Mesothelial cell of epicardium (in vitro differentiated cells): Measurements from ENCODE around the gene LRRIQ1. TPM values are rescaled to one million over a fixed set of nuclear protein-coding genes. Genes with fewer than 3 reads are reported as not detected.

ENCODE experiments used
- DNase-seq, 2 experiments: peaks; one replicate each; pipeline ENCODE4 v3.0.0; 2021; ENCODE audit warnings: low spot score in 2 of 2; ENCODE audit not compliant: unreplicated experiment in 2 of 2
- H3K27ac Mint-ChIP-seq: 2 replicates; pipeline ENCODE4 v1.8.0; 2021; ENCODE audit warnings: mixed read lengths
- H3K27me3 Mint-ChIP-seq: 2 replicates; pipeline ENCODE4 v1.8.0; 2021; ENCODE audit warnings: low read depth, mixed read lengths
- H3K36me3 Mint-ChIP-seq: 2 replicates; pipeline ENCODE4 v1.8.0; 2021; ENCODE audit warnings: mixed read lengths
- H3K4me1 Mint-ChIP-seq: 2 replicates; pipeline ENCODE4 v1.8.0; 2021; ENCODE audit warnings: mixed read lengths
- H3K4me3 Mint-ChIP-seq: 2 replicates; pipeline ENCODE4 v1.8.0; 2021; ENCODE audit warnings: mild to moderate bottlenecking, moderate library complexity, mixed read lengths
- H3K9me3 Mint-ChIP-seq: 2 replicates; pipeline ENCODE4 v1.8.0; 2021; ENCODE audit warnings: mixed read lengths
- total RNA-seq: library from RNA; stranded (reverse); gene quantifications from 3 replicates; pipeline ENCODE4 v1.2.1, GENCODE V29; 2021
- TF ChIP-seq, protein P1 (sequence below): fragments of 200-600 bp; sonication (generic); IDR thresholded peaks from one replicate; pipeline ENCODE4 v1.5.0; 2021; ENCODE audit warnings: antibody characterized with exemption; ENCODE audit not compliant: unreplicated experiment

Gene LRRIQ1
- total RNA-seq: 3.8 to 4.2 TPM (median 4.0 TPM) in 3 replicates

DNA sequence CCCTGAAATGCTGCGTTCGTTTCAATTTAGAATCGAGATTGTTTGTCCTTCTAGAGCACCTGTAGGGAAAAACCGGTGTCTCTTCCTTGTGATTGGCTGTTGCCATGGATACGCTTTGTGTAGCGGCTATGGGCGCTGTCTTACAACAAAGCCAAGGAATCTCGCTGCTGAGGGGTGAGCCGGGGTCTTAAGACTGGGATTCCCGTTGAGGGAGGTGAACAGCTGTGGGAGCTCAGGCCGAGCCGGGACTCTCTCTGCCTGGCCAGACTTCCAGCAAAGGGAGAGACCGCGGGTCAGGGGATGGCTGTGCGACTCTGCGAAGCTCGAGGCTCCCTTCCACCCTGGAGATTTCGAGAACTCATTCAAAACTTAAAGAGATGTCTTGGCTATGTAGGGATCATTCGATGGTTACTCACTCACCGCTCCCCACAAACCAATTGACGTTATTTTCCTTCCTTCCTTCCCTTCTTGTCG lies at the start of gene LRRIQ1, which contains the start of gene TSPAN19:
Gene LRRIQ1 (plus strand): TSS at position 118 of the 474 bp plus-strand sequence. CDS start 1,826 bp downstream, outside the sequence.
Gene TSPAN19 (minus strand): TSS at position 44 of the 474 bp plus-strand sequence. CDS start 6,331 bp downstream, outside the sequence.
- peaks cover 3% of the 10 kb centered on the region for H3K4me1 Mint-ChIP-seq
- DNase-seq: peak; percentile 48 to 75
- peak within 1 kb of the TSS; percentile 91 for H3K4me3 Mint-ChIP-seq
- peak within 1 kb of the TSS; percentile 92 for H3K27ac Mint-ChIP-seq
- H3K27me3 Mint-ChIP-seq: peaks cover 16% of the 10 kb centered on the region
- H3K9me3 Mint-ChIP-seq: no peaks in the 10 kb centered on the region
- H3K36me3 Mint-ChIP-seq: no peaks in the 10 kb centered on the region
- TF ChIP-seq, protein P1, sequence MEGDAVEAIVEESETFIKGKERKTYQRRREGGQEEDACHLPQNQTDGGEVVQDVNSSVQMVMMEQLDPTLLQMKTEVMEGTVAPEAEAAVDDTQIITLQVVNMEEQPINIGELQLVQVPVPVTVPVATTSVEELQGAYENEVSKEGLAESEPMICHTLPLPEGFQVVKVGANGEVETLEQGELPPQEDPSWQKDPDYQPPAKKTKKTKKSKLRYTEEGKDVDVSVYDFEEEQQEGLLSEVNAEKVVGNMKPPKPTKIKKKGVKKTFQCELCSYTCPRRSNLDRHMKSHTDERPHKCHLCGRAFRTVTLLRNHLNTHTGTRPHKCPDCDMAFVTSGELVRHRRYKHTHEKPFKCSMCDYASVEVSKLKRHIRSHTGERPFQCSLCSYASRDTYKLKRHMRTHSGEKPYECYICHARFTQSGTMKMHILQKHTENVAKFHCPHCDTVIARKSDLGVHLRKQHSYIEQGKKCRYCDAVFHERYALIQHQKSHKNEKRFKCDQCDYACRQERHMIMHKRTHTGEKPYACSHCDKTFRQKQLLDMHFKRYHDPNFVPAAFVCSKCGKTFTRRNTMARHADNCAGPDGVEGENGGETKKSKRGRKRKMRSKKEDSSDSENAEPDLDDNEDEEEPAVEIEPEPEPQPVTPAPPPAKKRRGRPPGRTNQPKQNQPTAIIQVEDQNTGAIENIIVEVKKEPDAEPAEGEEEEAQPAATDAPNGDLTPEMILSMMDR: no peak

DNA sequence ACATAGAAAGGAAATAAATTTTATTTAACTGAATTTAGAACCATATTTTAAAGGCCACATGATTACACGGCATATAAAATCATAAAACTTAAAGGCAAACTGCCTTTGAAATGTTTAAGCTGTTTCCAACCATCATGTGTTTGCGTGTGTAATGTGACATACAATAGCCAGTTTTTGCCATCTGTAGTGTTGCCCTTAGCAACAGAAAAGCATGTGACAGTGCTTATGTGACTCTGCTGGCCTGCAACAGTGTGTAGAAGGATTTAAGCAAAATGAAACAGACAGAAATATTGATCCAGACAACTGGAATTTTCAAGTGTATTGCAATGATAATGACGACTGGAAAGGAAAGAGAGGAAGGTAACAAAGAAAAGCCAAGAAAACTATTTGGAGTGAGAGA lies 49.6 kb upstream of the LRRIQ1 start:
- Mint-ChIP-seq H3K27me3 (no peaks in the 10 kb centered on the region), H3K36me3 (no peaks in the 10 kb centered on the region), H3K27ac (no peak overlapping the region), H3K9me3 (no peaks in the 10 kb centered on the region), H3K4me1 (no peaks in the 10 kb centered on the region), H3K4me3 (no peak overlapping the region)
- TF ChIP-seq, protein P1: no peak
- no peak for DNase-seq

DNA sequence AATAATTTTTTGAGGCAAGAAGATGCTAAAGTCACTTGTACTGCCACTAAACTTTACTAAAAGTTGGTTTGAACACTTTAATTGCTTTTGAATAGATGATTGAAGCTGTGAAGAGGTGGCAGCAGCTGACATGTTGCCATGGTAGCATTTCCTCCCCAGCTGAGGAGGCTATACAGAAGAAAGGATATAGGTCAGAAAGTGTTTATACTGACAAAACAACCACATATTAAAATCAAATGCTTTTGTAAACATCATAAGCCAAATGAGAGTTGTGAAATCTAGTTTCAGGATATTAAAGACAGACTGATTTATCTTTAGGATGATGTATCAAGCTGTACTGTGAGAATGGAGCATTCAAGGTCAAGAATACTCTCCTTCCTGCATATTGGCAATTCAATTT lies 41.7 kb upstream of the LRRIQ1 start:
- H3K9me3 Mint-ChIP-seq: peaks cover 14% of the 10 kb centered on the region
- TF ChIP-seq, protein P1: no peak
- no peak overlapping the region for H3K4me3 Mint-ChIP-seq
- H3K27ac Mint-ChIP-seq: no peak overlapping the region
- H3K36me3 Mint-ChIP-seq: no peaks in the 10 kb centered on the region
- no peaks in the 10 kb centered on the region for H3K27me3 Mint-ChIP-seq
- no peak for DNase-seq
- H3K4me1 Mint-ChIP-seq: peaks cover 3% of the 10 kb centered on the region

DNA sequence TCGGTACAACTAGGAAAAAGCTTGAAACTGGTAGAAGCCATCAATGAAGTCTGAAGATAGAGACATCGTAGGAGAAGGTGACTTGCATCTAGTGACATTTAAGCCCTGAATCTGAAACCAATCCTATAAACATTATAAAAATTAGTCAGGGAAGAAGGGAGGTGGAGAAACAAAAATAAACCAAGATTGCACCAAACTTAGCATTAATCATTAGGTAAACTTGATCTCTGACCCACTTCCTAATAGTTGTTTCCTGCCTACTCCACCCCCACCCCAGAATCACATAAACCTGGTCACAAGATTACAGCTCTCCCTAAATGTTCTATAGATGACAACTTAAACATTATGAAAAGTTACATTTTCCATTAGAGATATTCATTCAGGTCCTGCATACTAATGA lies 40.5 kb upstream of the LRRIQ1 start:
- TF ChIP-seq, protein P1: no peak
- Mint-ChIP-seq H3K4me1 (peaks cover 3% of the 10 kb centered on the region), H3K9me3 (peaks cover 14% of the 10 kb centered on the region), H3K27ac (no peak overlapping the region), H3K4me3 (no peak overlapping the region), H3K27me3 (no peaks in the 10 kb centered on the region), H3K36me3 (no peaks in the 10 kb centered on the region)
- no peak for DNase-seq

DNA sequence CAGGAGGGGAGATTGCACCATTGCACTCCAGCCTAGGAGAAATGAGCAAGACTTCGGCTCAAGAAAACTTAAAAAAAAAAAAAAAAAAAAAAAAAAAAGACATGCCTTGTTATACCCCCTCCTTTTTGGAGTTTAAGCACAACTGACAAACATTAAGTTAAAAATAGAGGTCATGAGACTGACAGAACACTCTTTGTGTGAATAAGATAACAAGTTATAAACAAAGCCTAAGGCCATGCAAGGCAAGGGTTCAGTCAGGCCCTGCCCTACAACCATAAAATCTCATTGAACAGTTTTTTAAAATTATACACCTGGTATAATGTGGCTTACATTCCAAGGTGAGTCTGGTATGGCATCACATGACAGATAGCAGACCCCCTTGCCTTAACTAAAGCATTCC lies 39.4 kb upstream of the LRRIQ1 start:
- Mint-ChIP-seq H3K4me3 (no peak overlapping the region), H3K4me1 (peaks cover 3% of the 10 kb centered on the region), H3K9me3 (peaks cover 14% of the 10 kb centered on the region), H3K27ac (no peak overlapping the region), H3K27me3 (no peaks in the 10 kb centered on the region), H3K36me3 (no peaks in the 10 kb centered on the region)
- no peak for DNase-seq
- TF ChIP-seq, protein P1: no peak

DNA sequence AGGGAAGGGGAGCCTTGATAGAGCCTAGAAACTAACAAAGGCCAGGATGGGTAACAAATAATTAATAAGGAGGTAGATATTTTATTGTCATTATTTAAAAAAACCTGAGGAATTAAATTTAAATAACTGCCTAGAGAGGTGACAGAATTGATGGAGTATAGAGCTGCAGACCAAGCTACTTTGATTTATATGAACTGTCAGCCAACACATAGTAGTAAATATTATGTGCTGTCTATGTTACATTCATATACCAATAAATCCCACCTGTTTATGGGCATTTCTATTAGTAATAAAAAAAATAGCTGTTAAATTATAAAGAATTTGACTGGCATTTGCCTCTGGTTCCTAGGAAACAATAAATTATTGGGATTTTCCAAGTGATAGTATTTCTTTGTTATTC lies 37.8 kb upstream of the LRRIQ1 start:
- TF ChIP-seq, protein P1: no peak
- no peak for DNase-seq
- H3K27ac Mint-ChIP-seq: no peak overlapping the region

More for the DNA sequence above, 37.8 kb upstream of the LRRIQ1 start:
- Mint-ChIP-seq H3K27me3 (no peaks in the 10 kb centered on the region), H3K4me3 (no peak overlapping the region), H3K36me3 (no peaks in the 10 kb centered on the region), H3K9me3 (peaks cover 17% of the 10 kb centered on the region), H3K4me1 (peaks cover 3% of the 10 kb centered on the region)
